CD4-positive, alpha-beta T cell (primary cell): ENCODE data around the gene DENND4A. TPM values are rescaled to one million over a fixed set of nuclear protein-coding genes. Genes with fewer than 3 reads are reported as not detected.

Source experiments
- ATAC-seq: fragments of 200-7000 bp; cut with Tn5 transposase; one replicate; pipeline ENCODE4 v1.10.0; 2022; ENCODE audit warnings: mild to moderate bottlenecking; ENCODE audit not compliant: poor library complexity
- CTCF ChIA-PET: fragments of 350-600 bp; sonication (Branson Sonifier 250); formaldehyde crosslinking; loops from one replicate; lab custom pipeline; 2021; ENCODE audit warnings: antibody characterized with exemption, inconsistent platforms; lab: Charles Lee
- POLR2A ChIA-PET: fragments of 350-600 bp; sonication (Branson Sonifier 250); formaldehyde crosslinking; loops from one replicate; lab custom pipeline; 2021; ENCODE audit warnings: antibody characterized with exemption, inconsistent platforms; lab: Charles Lee
- DNase-seq, 14 experiments: peaks; one replicate each; pipeline ENCODE4 v3.0.0-alpha.2; 2013 to 2020; ENCODE audit warnings: mixed read lengths in 2 of 14
- H3K27ac ChIP-seq, 2 donors: one replicate each; pipeline versions ENCODE4 v1.5.1 to v1.7.0; 2013; ENCODE audit warnings: low read length in 2 of 2, low read depth in 1 of 2, mild to moderate bottlenecking in 1 of 2
- H3K27me3 ChIP-seq, 2 experiments: 1 replicate in 1 of 2; 2 replicates in 1 of 2; pipeline versions ENCODE4 v1.6.1 to v1.7.0; 2013; ENCODE audit warnings: low read length in 2 of 2, control low read depth in 1 of 2, mild to moderate bottlenecking in 1 of 2, moderate library complexity in 1 of 2; ENCODE audit not compliant: insufficient read depth in 2 of 2, control insufficient read depth in 1 of 2
- H3K36me3 ChIP-seq: one replicate; pipeline ENCODE4 v1.6.1; 2013; ENCODE audit warnings: low read length, control low read depth; ENCODE audit not compliant: insufficient read depth
- H3K4me1 ChIP-seq: one replicate; pipeline ENCODE4 v1.6.1; 2013; ENCODE audit warnings: low read length, control low read depth; ENCODE audit not compliant: insufficient read depth
- H3K4me3 ChIP-seq: one replicate; pipeline ENCODE4 v1.5.1; 2013; ENCODE audit warnings: mild to moderate bottlenecking, low read length, moderate library complexity
- H3K9me3 ChIP-seq, 2 experiments: 1 replicate in 1 of 2; 2 replicates in 1 of 2; pipeline versions ENCODE4 v1.6.1 to v1.7.0; 2013; ENCODE audit warnings: low read length in 2 of 2, mild to moderate bottlenecking in 2 of 2, control low read depth in 1 of 2, moderate library complexity in 1 of 2; ENCODE audit not compliant: control insufficient read depth in 1 of 2, insufficient read depth in 1 of 2
- H3K27ac Mint-ChIP-seq: one replicate; pipeline ENCODE4 v1.8.0; 2020; ENCODE audit warnings: mixed read lengths
- H3K27me3 Mint-ChIP-seq: one replicate; pipeline ENCODE4 v1.8.0; 2021; ENCODE audit warnings: mixed read lengths
- H3K36me3 Mint-ChIP-seq: one replicate; pipeline ENCODE4 v1.8.0; 2021; ENCODE audit warnings: low read depth, mixed read lengths
- H3K4me1 Mint-ChIP-seq: one replicate; pipeline ENCODE4 v1.8.0; 2021; ENCODE audit warnings: low read depth, mixed read lengths
- H3K4me3 Mint-ChIP-seq: one replicate; pipeline ENCODE4 v1.8.0; 2020; ENCODE audit warnings: mild to moderate bottlenecking, mixed read lengths
- H3K9me3 Mint-ChIP-seq: one replicate; pipeline ENCODE4 v1.8.0; 2020; ENCODE audit warnings: mixed read lengths
- CTCF ChIP-seq: fragments of 200-600 bp; IDR thresholded peaks from one replicate; pipeline ENCODE4 v1.8.0; 2022; ENCODE audit warnings: antibody characterized with exemption, mild to moderate bottlenecking
- intact Hi-C, 2 experiments: fragments of 100-400 bp; cut with DNase I in 1 of 2; cut with micrococcal nuclease in 1 of 2; formaldehyde crosslinking; loops; one replicate each; pipeline versions ENCODE4 v1.15.1 to v1.9.0; 2023 to 2025; cut with DNase I, micrococcal nuclease
- total RNA-seq, 174 experiments: library from RNA in 2 of 174; stranded (reverse) in 2 of 174; gene quantifications; one replicate each; pipeline ENCODE4 v1.2.3 and lab custom pipeline; 2021 to 2026

Gene DENND4A
- total RNA-seq, 2 experiments from 2014 or later: 64.1 to 69.6 TPM

- H3K4me1 ChIP-seq: peaks cover 34% of the 10 kb centered on the region
- H3K36me3 ChIP-seq: peaks cover 4% of the 10 kb centered on the region
- H3K27ac ChIP-seq: no peak overlapping the region
- peak overlapping the region; percentile 99 for H3K27ac Mint-ChIP-seq
- ATAC-seq (no peak), DNase-seq (no peak)
- H3K4me3 Mint-ChIP-seq: peak overlapping the region; percentile 90
- no peaks in the 10 kb centered on the region for H3K9me3 Mint-ChIP-seq
- ChIA-PET CTCF (interaction anchor here (0.8 to 3.7 kb wide), 6 partner anchors 10 to 152 kb away, joined by 3 to 15 read pairs (median 5); partner anchors contain the start of gene RAB11A), POLR2A (interaction anchor here (0.6 to 5.0 kb wide), 11 partner anchors 9 to 192 kb away, joined by 3 to 93 read pairs (median 10); partner anchors contain the start of gene RAB11A)
- peaks cover 26% of the 10 kb centered on the region for H3K36me3 Mint-ChIP-seq
- H3K9me3 ChIP-seq: peaks cover 0 to 3% of the 10 kb centered on the region in 2 experiments
- intact Hi-C loops: loop anchor here (2.0 to 5.0 kb wide), 2 partner anchors 41 to 43 kb away; no protein-coding TSS in a partner anchor
- no peaks in the 10 kb centered on the region for H3K27me3 ChIP-seq
- peaks cover 67% of the 10 kb centered on the region for H3K4me1 Mint-ChIP-seq
- no peaks in the 10 kb centered on the region for H3K27me3 Mint-ChIP-seq
- no peak for TF ChIP-seq CTCF
- H3K4me3 ChIP-seq: peak overlapping the region; percentile 96
Observed at GRCh38 chr15:65789759-65790425, 2.2 kb downstream of the DENND4A start.

- Mint-ChIP-seq H3K4me1 (peaks cover 60% of the 10 kb centered on the region), H3K4me3 (peak overlapping the region; percentile 90), H3K27me3 (no peaks in the 10 kb centered on the region), H3K9me3 (no peaks in the 10 kb centered on the region), H3K27ac (peak overlapping the region; percentile 99), H3K36me3 (peaks cover 27% of the 10 kb centered on the region)
- DNase-seq (no peak), ATAC-seq (no peak)
- CTCF ChIA-PET: no interaction called here
- POLR2A ChIA-PET: interaction anchor here (0.6 to 4.5 kb wide), 2 partner anchors 40 to 128 kb away, joined by 4 to 54 read pairs; no protein-coding TSS in a partner anchor
- H3K27me3 ChIP-seq: no peaks in the 10 kb centered on the region
- TF ChIP-seq CTCF: no peak
- no peak overlapping the region for H3K4me3 ChIP-seq
- H3K27ac ChIP-seq: no peak overlapping the region
- intact Hi-C loops: loop anchor here in 1 of 2 experiments (2.0 kb wide), 1 partner anchor 42 kb away; no protein-coding TSS in a partner anchor
- peaks cover 0 to 3% of the 10 kb centered on the region in 2 experiments for H3K9me3 ChIP-seq
- H3K4me1 ChIP-seq: peaks cover 37% of the 10 kb centered on the region
- peaks cover 9% of the 10 kb centered on the region for H3K36me3 ChIP-seq
Observed at GRCh38 chr15:65789105-65789504, 3.0 kb downstream of the DENND4A start.

GRCh38 chr15:65787260-65787659, 4.8 kb downstream of the DENND4A start:
- Mint-ChIP-seq H3K27me3 (no peaks in the 10 kb centered on the region), H3K4me3 (peak overlapping the region; percentile 57), H3K27ac (peak overlapping the region; percentile 26), H3K9me3 (no peaks in the 10 kb centered on the region), H3K36me3 (peaks cover 32% of the 10 kb centered on the region), H3K4me1 (peaks cover 51% of the 10 kb centered on the region)
- no peaks in the 10 kb centered on the region for H3K27me3 ChIP-seq
- POLR2A ChIA-PET: no interaction called here
- intact Hi-C loops: no loop called here
- DNase-seq: no peak
- no peak for ATAC-seq
- H3K4me1 ChIP-seq: peaks cover 27% of the 10 kb centered on the region
- no peak for TF ChIP-seq CTCF
- no peak overlapping the region for H3K4me3 ChIP-seq
- peaks cover 9% of the 10 kb centered on the region for H3K36me3 ChIP-seq
- CTCF ChIA-PET: interaction anchor here (1.7 kb wide), 1 partner anchor 36 kb away, joined by 5 read pairs; no protein-coding TSS in a partner anchor
- no peak overlapping the region for H3K27ac ChIP-seq
- peaks cover 0 to 3% of the 10 kb centered on the region in 2 experiments for H3K9me3 ChIP-seq
